GM21737 (cell line): Measurements from ENCODE around the gene WT1.
"Not testable (repeated sequence)": the region's sequence is repeated elsewhere in the genome, so short reads cannot be mapped to it uniquely, and the experiment has no call there.

Source experiments
- ATAC-seq: cut with Tn5 transposase; IDR thresholded peaks from one replicate; pipeline ENCODE4 v1.9.1; 2021; ENCODE audit warnings: mild to moderate bottlenecking, moderate library complexity; ENCODE audit not compliant: unreplicated experiment

WT1 gene

GRCh38 chr11:32388871-32389770, 46.2 kb downstream of the WT1 start:
- no peak for ATAC-seq

DNA sequence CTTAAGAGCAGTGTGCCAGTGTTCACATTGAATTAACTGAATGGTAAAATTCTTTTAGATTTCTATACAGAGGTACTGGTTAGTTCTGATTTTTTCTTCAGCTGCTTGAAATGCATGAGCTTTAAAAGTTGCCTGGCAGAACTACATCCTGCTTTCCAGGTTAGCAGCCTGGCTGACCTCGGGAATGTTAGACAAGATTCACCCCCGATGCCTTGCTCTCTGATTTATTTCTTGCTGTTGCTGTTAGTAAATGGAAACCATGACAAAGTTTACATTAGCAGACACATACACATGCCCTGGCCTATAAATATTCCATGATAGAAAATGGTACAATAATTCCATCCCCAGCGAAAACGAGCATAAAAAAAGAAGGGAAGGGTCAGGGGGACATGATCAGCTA, 47.0 kb downstream of the WT1 start:
- no peak for ATAC-seq

GRCh38 chr11:32387411-32387810, 47.9 kb downstream of the WT1 start:
- no peak for ATAC-seq

DNA sequence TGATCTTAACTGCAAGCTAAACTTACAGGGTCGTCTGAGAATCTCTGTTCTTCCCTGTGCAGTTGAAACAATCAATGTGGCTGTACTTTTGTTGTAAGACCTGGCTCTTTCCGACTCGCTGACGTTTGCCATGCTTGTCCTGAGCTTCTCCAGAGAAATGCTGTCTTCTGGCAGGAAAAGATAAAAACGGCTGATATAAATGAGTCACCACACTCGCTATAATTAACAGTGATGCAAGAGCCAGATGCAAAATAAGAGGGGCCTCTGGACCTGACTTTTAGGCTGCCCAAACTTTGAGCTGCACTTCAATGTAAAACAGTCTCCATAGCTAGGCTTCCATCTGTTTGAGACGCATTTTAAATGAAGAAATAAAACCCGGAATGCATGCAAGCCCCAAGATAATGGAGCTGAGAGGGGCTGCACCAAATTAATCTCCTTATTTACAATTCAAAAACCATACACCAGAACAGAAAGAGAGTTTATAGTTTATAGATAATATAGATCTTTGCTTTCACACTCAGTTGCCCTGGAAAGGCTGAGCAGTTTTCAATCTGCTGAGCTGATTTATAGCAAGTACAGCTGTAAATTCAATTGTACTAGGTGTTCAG, 48.5 kb downstream of the WT1 start:
- no peak for ATAC-seq

DNA sequence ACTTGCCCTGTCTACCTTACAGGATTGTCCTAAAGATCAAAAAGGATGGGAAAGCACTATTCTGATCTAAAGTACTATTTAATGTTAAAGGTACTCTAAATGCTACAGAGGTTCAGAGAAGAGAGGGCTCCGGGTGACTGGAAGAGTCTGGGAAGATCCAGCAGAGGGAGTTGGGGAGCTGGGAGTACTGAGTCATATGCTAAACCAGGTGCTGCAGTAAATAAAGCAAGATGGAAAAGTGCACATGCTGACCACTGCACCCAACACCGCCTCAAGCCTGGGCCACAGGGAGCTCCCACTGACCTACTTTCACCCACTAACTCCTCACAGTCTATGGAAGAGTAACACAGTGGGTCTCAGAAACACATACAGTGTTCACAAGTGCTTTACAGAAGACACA, 49.3 kb downstream of the WT1 start:
- no peak for ATAC-seq

- ATAC-seq, result no peak
Observed at GRCh38 chr11:32382339-32383049, 52.8 kb downstream of the WT1 start.

DNA sequence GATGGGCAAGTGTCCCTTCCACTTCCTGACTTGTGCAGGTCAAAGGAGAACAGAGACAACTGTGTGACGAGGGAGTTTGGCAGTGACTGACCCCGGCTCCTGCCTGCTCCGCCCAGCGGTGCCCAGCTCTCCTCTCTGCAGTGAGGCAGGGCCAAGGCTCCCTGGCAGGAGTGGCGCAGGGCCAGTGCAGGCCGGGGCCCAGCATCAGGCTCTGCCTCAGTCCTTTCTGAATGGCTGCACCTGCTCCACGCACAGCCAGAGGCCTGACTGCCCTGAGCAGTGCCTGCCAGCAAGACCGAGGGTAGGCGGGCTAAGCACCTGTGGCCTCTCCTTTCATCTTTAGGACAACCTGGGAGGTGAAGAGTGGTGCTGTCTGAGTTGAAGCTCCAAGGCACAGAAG, 54.2 kb downstream of the WT1 start:
- ATAC-seq, result no peak

GRCh38 chr11:32379719-32380118, 55.6 kb downstream of the WT1 start:
- no peak for ATAC-seq

DNA sequence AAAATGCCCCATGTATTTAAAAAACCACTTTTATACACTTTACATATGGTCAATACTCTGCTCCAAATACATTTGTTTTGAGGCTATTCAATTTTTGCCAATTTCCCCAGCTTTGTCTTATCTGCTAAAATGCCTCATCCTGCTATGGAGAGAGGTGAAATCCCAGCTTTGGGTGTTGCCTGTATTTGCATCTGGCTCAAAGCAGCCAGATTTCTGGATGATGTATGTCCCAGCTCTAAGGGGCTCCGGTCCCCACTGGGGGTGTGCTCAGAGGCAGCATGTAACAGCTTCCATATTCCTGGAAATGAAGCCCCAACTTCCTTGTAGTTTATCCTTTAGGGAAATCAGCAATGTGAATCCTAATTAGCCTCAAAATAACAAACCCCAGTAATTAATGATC, 59.5 kb downstream of the WT1 start:
- ATAC-seq, result no peak

DNA sequence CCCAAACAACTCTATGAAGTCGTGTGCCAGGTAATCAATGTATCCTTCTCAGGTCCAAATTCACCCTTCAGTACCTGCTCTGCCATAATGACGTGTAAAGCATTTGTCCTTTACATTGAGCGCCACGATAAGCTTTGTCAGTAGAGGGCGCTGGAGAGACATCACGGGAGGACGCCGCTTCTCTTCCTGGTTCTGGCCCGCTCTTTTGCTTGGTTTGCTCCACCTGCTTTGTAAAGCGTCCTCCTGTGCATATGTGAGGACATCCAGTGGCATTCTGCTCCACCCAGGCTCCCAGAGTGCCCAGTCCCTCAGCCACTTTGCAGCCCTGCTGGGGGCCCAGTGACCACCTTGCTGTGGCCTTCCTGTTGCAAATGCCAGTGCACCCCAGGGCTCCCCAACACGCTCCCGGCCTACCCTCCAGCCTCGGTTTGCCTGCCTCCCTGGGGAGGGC, 61.1 kb downstream of the WT1 start:
- no peak for ATAC-seq

- not testable (repeated sequence) for ATAC-seq
Observed at GRCh38 chr11:32369987-32370386, 65.4 kb downstream of the WT1 start.

DNA sequence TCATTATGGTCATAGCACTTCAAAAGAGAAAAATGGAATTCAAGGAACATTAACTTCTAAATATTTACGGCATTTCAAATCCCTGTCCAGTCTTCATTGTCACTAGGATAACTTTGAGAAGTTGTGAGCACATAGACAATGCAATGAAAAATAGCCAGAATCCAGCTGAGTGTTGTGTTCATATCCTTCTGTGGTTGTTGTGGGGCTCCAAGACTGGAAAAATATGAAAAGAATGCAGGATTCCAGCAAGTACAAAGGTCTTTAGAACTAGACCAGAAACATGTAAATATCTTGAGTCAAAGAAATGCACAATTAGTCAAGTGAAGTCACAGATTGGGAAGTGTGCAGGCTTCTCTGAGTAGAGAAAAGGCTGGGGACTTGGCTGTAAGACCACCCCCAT, 68.7 kb downstream of the WT1 start:
- ATAC-seq, result no peak

GRCh38 chr11:32365192-32365591, 70.1 kb downstream of the WT1 start:
- no peak for ATAC-seq

DNA sequence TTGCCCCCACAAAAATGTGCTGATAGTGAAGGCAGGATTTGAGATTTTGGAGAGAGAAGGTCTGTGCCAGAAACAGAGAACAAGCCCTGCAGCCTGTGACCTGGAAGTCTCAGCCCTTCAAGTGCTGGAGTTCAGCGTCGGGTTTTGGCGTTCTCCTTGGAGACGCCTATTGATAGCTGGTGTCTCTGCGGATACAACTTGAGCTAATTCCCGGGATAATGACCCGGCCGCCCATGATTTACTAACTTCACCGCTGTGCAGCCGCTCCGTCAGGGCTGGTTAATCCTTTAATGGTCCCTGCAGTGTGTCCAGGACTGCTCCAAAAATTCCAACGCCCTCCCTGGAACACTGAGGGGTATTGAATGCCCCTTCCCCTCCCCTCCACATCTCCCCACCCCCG, 76.6 kb downstream of the WT1 start:
- no peak for ATAC-seq

GRCh38 chr11:32353884-32354283, 81.5 kb downstream of the WT1 start:
- no peak for ATAC-seq

DNA sequence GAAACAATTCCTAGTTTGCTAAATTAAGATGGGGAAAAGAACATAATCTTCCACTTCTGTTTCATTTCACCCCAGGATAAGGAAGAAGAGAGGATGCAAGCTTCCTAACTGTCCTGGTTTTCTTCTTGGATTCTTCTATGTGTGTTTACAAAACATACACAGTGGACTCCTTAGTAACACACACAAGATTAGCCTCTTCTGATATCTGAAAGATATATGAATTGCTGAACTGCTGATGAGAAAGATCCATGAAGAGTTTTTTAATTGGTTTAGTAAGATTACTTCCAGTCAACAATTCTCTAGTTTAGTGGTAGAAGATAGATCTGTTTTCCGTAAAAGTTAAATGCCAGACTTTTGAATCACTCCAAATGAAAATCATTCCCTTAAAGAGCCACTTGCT, 86.8 kb downstream of the WT1 start:
- ATAC-seq, result no peak

GRCh38 chr11:32344946-32345345, 90.4 kb downstream of the WT1 start:
- ATAC-seq, result no peak

DNA sequence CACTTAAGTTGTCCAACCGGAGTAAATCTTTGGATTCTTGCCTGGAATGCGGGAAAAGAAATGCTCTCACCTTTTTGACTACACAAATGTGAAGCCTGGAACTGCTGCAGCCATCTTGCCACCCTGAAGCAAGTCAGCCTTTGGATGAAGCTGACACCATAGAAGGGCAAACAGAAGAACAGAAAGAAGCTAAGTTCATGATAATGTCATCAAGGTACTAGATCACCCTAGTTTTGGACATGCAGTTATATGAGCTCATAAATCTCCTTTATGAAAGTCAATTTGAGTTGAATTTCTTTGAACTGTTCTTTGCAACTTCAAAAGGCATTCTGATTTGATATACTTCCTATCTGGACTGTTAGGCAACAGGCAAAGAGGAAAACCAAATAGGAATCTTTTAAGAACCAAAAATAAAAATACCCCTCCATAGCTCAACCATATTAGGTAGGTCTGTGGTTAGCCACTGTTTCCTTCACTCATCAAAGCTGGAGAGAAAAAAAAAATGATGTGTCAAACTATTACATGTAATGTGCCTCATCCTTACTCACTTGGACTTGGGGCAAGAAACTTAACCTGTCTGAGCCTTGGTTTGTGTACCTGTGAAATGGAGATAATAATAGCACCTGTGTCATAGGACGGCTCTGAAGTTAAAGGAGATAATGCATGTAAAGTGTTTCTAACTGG, 91.9 kb downstream of the WT1 start:
- ATAC-seq, result no peak

- no peak for ATAC-seq
Observed at GRCh38 chr11:32341620-32342613, 93.4 kb downstream of the WT1 start.

DNA sequence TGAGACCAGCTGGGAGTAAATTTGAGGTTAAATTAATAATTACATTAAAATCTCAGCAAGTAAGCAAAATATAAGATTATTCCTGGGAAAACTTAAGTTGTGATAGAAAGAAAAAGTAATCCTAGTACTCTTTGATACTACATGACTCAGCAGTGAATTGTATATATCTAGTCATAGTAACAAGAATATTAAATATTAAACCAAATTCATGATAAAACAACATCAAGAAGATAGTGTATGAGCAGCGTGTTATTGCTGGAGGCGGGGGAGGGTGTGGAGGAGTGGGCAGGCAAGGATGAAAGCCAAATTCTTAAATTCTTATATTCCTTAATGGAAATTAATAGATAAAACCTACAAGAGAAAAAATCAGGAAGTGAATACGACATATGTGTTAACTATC, 95.2 kb downstream of the WT1 start:
- no peak for ATAC-seq
